SJSA1 (cell line): ENCODE measurements around the gene CENPQ. TPM values are rescaled to one million over a fixed set of nuclear protein-coding genes. Genes with fewer than 3 reads are reported as not detected.

ENCODE experiments used
- DNase-seq, 2 experiments: peaks; one replicate each; pipeline ENCODE4 v3.0.0-alpha.2; 2015 to 2020; ENCODE audit warnings: low spot score in 2 of 2, low read depth in 1 of 2
- H3K27ac ChIP-seq: fragments of 250-450 bp; sonication (Bioruptor Pico); 2 replicates; pipeline ENCODE4 v1.5.1; 2020; ENCODE audit warnings: mild to moderate bottlenecking, moderate library complexity
- H3K27me3 ChIP-seq: fragments of 250-450 bp; sonication (Bioruptor Pico); replicated peaks from 2 replicates; pipeline ENCODE4 v1.5.1; 2020; ENCODE audit warnings: mild to moderate bottlenecking, moderate library complexity
- H3K36me3 ChIP-seq: fragments of 250-450 bp; sonication (Bioruptor Pico); 2 replicates; pipeline ENCODE4 v1.5.1; 2020; ENCODE audit warnings: mild to moderate bottlenecking
- H3K4me1 ChIP-seq: fragments of 250-450 bp; sonication (Bioruptor Pico); replicated peaks from 2 replicates; pipeline ENCODE4 v1.6.1; 2021; ENCODE audit warnings: mild to moderate bottlenecking
- H3K4me3 ChIP-seq: fragments of 250-450 bp; sonication (Bioruptor Pico); 2 replicates; pipeline ENCODE4 v1.5.1; 2020; ENCODE audit warnings: mild to moderate bottlenecking
- H3K9me3 ChIP-seq: fragments of 250-450 bp; sonication (Bioruptor Pico); replicated peaks from 2 replicates; pipeline ENCODE4 v1.5.1; 2020; ENCODE audit warnings: mild to moderate bottlenecking
- total RNA-seq: library from RNA; depleted of rRNA; stranded (reverse); fragments of >200 nt; shearing (Covaris generic); gene quantifications from 2 replicates; pipeline ENCODE4 v1.2.3, GENCODE V29; 2014

CENPQ gene
- total RNA-seq, 1 experiment from 2014 or later = 22.2 TPM

GRCh38 chr6:49515485-49516146 lies 52.4 kb downstream of the CENPQ start:
- no peaks in the 10 kb centered on the region for H3K9me3 ChIP-seq
- no peak overlapping the region for H3K4me3 ChIP-seq
- no peaks in the 10 kb centered on the region for H3K27me3 ChIP-seq
- H3K27ac ChIP-seq = no peak overlapping the region
- H3K36me3 ChIP-seq = no peaks in the 10 kb centered on the region
- no peak for DNase-seq
- H3K4me1 ChIP-seq = no peaks in the 10 kb centered on the region

- H3K27me3 ChIP-seq = no peaks in the 10 kb centered on the region
- H3K36me3 ChIP-seq = no peaks in the 10 kb centered on the region
- H3K9me3 ChIP-seq = no peaks in the 10 kb centered on the region
- no peak for DNase-seq
- H3K27ac ChIP-seq = no peak overlapping the region
- H3K4me3 ChIP-seq = no peak overlapping the region
- no peaks in the 10 kb centered on the region for H3K4me1 ChIP-seq
Measured at GRCh38 chr6:49516147-49516505, 53.0 kb downstream of the CENPQ start.

- no peak for DNase-seq
- Histone ChIP-seq H3K27ac (no peak overlapping the region), H3K4me3 (no peak overlapping the region), H3K36me3 (no peaks in the 10 kb centered on the region), H3K4me1 (no peaks in the 10 kb centered on the region), H3K27me3 (no peaks in the 10 kb centered on the region), H3K9me3 (no peaks in the 10 kb centered on the region)
Measured at GRCh38 chr6:49517919-49518318, 54.7 kb downstream of the CENPQ start.

GRCh38 chr6:49519660-49520059 lies 56.5 kb downstream of the CENPQ start:
- Histone ChIP-seq H3K27ac (no peak overlapping the region), H3K9me3 (no peaks in the 10 kb centered on the region), H3K36me3 (no peaks in the 10 kb centered on the region), H3K27me3 (no peaks in the 10 kb centered on the region), H3K4me3 (no peak overlapping the region), H3K4me1 (no peaks in the 10 kb centered on the region)
- DNase-seq = no peak

GRCh38 chr6:49522710-49523593 lies 59.8 kb downstream of the CENPQ start:
- no peak overlapping the region for H3K27ac ChIP-seq
- H3K27me3 ChIP-seq = no peaks in the 10 kb centered on the region
- no peaks in the 10 kb centered on the region for H3K36me3 ChIP-seq
- no peak overlapping the region for H3K4me3 ChIP-seq
- H3K9me3 ChIP-seq = no peaks in the 10 kb centered on the region
- DNase-seq = no peak
- no peaks in the 10 kb centered on the region for H3K4me1 ChIP-seq

- Histone ChIP-seq H3K4me3 (no peak overlapping the region), H3K9me3 (no peaks in the 10 kb centered on the region), H3K27ac (no peak overlapping the region), H3K4me1 (no peaks in the 10 kb centered on the region), H3K27me3 (no peaks in the 10 kb centered on the region), H3K36me3 (no peaks in the 10 kb centered on the region)
- no peak for DNase-seq
Measured at GRCh38 chr6:49523901-49524300, 60.7 kb downstream of the CENPQ start.

- Histone ChIP-seq H3K27me3 (no peaks in the 10 kb centered on the region), H3K4me3 (no peak overlapping the region), H3K36me3 (no peaks in the 10 kb centered on the region), H3K4me1 (no peaks in the 10 kb centered on the region), H3K9me3 (no peaks in the 10 kb centered on the region), H3K27ac (no peak overlapping the region)
- no peak for DNase-seq
Measured at GRCh38 chr6:49524541-49524940, 61.4 kb downstream of the CENPQ start.

GRCh38 chr6:49526598-49526997 lies 63.4 kb downstream of the CENPQ start:
- no peaks in the 10 kb centered on the region for H3K36me3 ChIP-seq
- H3K27me3 ChIP-seq = no peaks in the 10 kb centered on the region
- H3K27ac ChIP-seq = no peak overlapping the region
- no peaks in the 10 kb centered on the region for H3K9me3 ChIP-seq
- no peaks in the 10 kb centered on the region for H3K4me1 ChIP-seq
- no peak for DNase-seq
- H3K4me3 ChIP-seq = no peak overlapping the region

GRCh38 chr6:49527320-49527719 lies 64.2 kb downstream of the CENPQ start:
- Histone ChIP-seq H3K36me3 (no peaks in the 10 kb centered on the region), H3K27me3 (no peaks in the 10 kb centered on the region), H3K27ac (no peak overlapping the region), H3K4me1 (no peaks in the 10 kb centered on the region), H3K4me3 (no peak overlapping the region), H3K9me3 (no peaks in the 10 kb centered on the region)
- no peak for DNase-seq

- Histone ChIP-seq H3K27me3 (no peaks in the 10 kb centered on the region), H3K27ac (no peak overlapping the region), H3K4me3 (no peak overlapping the region), H3K36me3 (no peaks in the 10 kb centered on the region), H3K9me3 (no peaks in the 10 kb centered on the region), H3K4me1 (no peaks in the 10 kb centered on the region)
- no peak for DNase-seq
Measured at GRCh38 chr6:49528571-49528970, 65.4 kb downstream of the CENPQ start.

- H3K27me3 ChIP-seq = no peaks in the 10 kb centered on the region
- no peak for DNase-seq
- no peaks in the 10 kb centered on the region for H3K4me1 ChIP-seq
- H3K27ac ChIP-seq = no peak overlapping the region
- H3K4me3 ChIP-seq = no peak overlapping the region
- no peaks in the 10 kb centered on the region for H3K36me3 ChIP-seq
- no peaks in the 10 kb centered on the region for H3K9me3 ChIP-seq
Measured at GRCh38 chr6:49530141-49530776, 67.1 kb downstream of the CENPQ start.

- no peaks in the 10 kb centered on the region for H3K27me3 ChIP-seq
- H3K9me3 ChIP-seq = no peaks in the 10 kb centered on the region
- no peak overlapping the region for H3K4me3 ChIP-seq
- H3K4me1 ChIP-seq = no peaks in the 10 kb centered on the region
- peak in 1 of 2 experiments; percentile 33 for DNase-seq
- H3K36me3 ChIP-seq = no peaks in the 10 kb centered on the region
- no peak overlapping the region for H3K27ac ChIP-seq
Measured at GRCh38 chr6:49531774-49532569, 68.8 kb downstream of the CENPQ start.

GRCh38 chr6:49535795-49536194 lies 72.6 kb downstream of the CENPQ start:
- H3K27ac ChIP-seq = no peak overlapping the region
- DNase-seq = no peak
- H3K9me3 ChIP-seq = no peaks in the 10 kb centered on the region
- H3K36me3 ChIP-seq = no peaks in the 10 kb centered on the region
- H3K4me1 ChIP-seq = no peaks in the 10 kb centered on the region
- no peaks in the 10 kb centered on the region for H3K27me3 ChIP-seq
- H3K4me3 ChIP-seq = no peak overlapping the region
